ENCODE data around the gene DBNDD1. TPM values are rescaled to one million over a fixed set of nuclear protein-coding genes. Genes with fewer than 3 reads are reported as not detected.
A peak's percentile ranks its signal among the peaks of the same experiment; 100 is the strongest.

Gene DBNDD1
- total RNA-seq, 1 experiment from 2014 or later, result 64.6 TPM

GRCh38 chr16:90020260-90020837, 1.1 kb upstream of the DBNDD1 start:
- ChIA-PET CTCF (interaction anchor here (0.8 to 1.0 kb wide), 2 partner anchors 43 to 97 kb away, joined by 3 to 4 read pairs; partner anchors contain the start of gene TUBB3), POLR2A (interaction anchor here (0.5 kb wide), 1 partner anchor 128 kb away, joined by 4 read pairs; no protein-coding TSS in a partner anchor)
- peak overlapping the region; percentile 92 for H3K4me3 Mint-ChIP-seq (ENCODE audit: unreplicated experiment)
- Histone ChIP-seq H3K27me3 (replicated peaks; ENCODE audit: control insufficient read depth, insufficient read depth, low read length) (no peaks in the 10 kb centered on the region), H3K4me1 (peaks cover 34% of the 10 kb centered on the region), H3K9me3 (no peaks in the 10 kb centered on the region), H3K36me3 (ENCODE audit: control insufficient read depth, insufficient read depth, low read length) (peaks cover 1% of the 10 kb centered on the region), H3K4me3 (ENCODE audit: low read depth, low read length) (peak overlapping the region; percentile 88)
- H3K27me3 Mint-ChIP-seq (ENCODE audit: insufficient read depth, unreplicated experiment), result no peaks in the 10 kb centered on the region
- H3K36me3 Mint-ChIP-seq (ENCODE audit: insufficient read depth, unreplicated experiment), result peaks cover 46% of the 10 kb centered on the region
- BruUV-seq (replicated peaks), result TSS peak; percentile 77
- intact Hi-C loops (cut with micrococcal nuclease; ENCODE audit: unreplicated experiment), result no loop called here
- H3K27ac Mint-ChIP-seq (ENCODE audit: unreplicated experiment), result peak overlapping the region; percentile 99
- DNase-seq, result no peak
- no peaks in the 10 kb centered on the region for H3K9me3 Mint-ChIP-seq (ENCODE audit: unreplicated experiment)
- TF ChIP-seq CTCF (IDR thresholded peaks at IDR 0.05; ENCODE audit: insufficient read depth in 1 of 2, low read depth in 1 of 2, low read length in 1 of 2, severe bottlenecking in 1 of 2, unreplicated experiment in 1 of 2), result no peak
- H3K4me1 Mint-ChIP-seq (ENCODE audit: low read depth, unreplicated experiment), result peaks cover 26% of the 10 kb centered on the region

DNA sequence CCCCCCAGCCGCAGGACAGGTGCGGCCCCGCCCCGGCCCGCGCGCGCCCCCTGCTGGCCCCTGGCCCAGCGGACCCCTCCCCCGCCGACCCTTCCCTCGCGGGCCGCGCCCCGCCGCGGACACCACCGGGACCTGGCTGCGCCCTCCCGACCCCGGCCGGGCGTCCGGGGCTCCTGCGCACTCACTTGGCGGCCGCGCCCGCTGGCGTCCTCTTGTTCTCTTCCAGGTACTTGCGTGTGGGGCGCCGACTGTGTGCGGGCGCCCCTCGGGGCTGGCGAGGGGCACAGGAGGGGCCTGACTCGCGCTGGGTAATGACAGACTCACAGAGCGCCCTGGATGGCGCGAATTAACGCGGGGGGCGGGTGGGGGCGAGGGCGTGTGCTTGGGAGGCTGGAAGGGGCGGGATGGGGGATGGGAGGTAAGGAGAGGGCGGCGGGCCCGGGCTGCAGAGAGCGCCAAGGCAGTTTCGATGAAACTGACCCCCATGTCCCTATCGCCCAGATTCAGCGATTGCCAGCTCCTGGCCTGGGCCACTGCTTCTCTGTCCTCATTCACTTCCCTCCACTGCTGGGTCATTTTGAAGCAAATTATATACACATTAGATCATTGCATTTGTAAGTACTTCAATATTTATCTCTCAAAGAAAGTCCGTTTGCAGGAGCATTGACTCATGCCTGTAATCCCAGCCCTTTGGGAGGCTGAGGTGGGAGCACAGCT, 445 bp upstream of the DBNDD1 start:
- no TSS peak for BruUV-seq (replicated peaks)
- intact Hi-C loops (cut with micrococcal nuclease; ENCODE audit: unreplicated experiment), result loop anchor here (2.0 kb wide), 1 partner anchor 47 kb away; no protein-coding TSS in a partner anchor
- DNase-seq, result peak; percentile 82 to 91

More for the DNA sequence above, 445 bp upstream of the DBNDD1 start:
- TF ChIP-seq CTCF (IDR thresholded peaks at IDR 0.05; ENCODE audit: insufficient read depth in 1 of 2, low read depth in 1 of 2, low read length in 1 of 2, severe bottlenecking in 1 of 2, unreplicated experiment in 1 of 2), result peak in 1 of 2 experiments; percentile 43
- Histone ChIP-seq H3K36me3 (ENCODE audit: control insufficient read depth, insufficient read depth, low read length) (peaks cover 1% of the 10 kb centered on the region), H3K27me3 (replicated peaks; ENCODE audit: control insufficient read depth, insufficient read depth, low read length) (no peaks in the 10 kb centered on the region), H3K9me3 (no peaks in the 10 kb centered on the region), H3K4me3 (ENCODE audit: low read depth, low read length) (peak overlapping the region; percentile 88), H3K4me1 (peaks cover 34% of the 10 kb centered on the region)
- Mint-ChIP-seq H3K4me1 (ENCODE audit: low read depth, unreplicated experiment) (peaks cover 26% of the 10 kb centered on the region), H3K36me3 (ENCODE audit: insufficient read depth, unreplicated experiment) (peaks cover 51% of the 10 kb centered on the region), H3K27me3 (ENCODE audit: insufficient read depth, unreplicated experiment) (no peaks in the 10 kb centered on the region), H3K4me3 (ENCODE audit: unreplicated experiment) (peak overlapping the region; percentile 92), H3K27ac (ENCODE audit: unreplicated experiment) (peak overlapping the region; percentile 99), H3K9me3 (ENCODE audit: unreplicated experiment) (no peaks in the 10 kb centered on the region)
- CTCF ChIA-PET, result interaction anchor here (0.6 to 1.4 kb wide), 5 partner anchors 28 to 97 kb away, joined by 3 to 6 read pairs (median 3); partner anchors contain the start of gene TUBB3
- POLR2A ChIA-PET, result interaction anchor here (1.1 kb wide), 1 partner anchor 146 kb away, joined by 5 read pairs; no protein-coding TSS in a partner anchor
